HG03064 (cell line): ENCODE measurements around the gene LGR6.
"Not testable (repeated sequence)": the region's sequence is repeated elsewhere in the genome, so short reads cannot be mapped to it uniquely, and the experiment has no call there.

Source experiments
- ATAC-seq: cut with Tn5 transposase; IDR thresholded peaks from one replicate; pipeline ENCODE4 v1.9.1; 2021; ENCODE audit warnings: low read depth; ENCODE audit not compliant: unreplicated experiment

The LGR6 gene

GRCh38 chr1:202158810-202159533 lies 34.6 kb upstream of the LGR6 start:
- no peak for ATAC-seq

- ATAC-seq = no peak
Observed at GRCh38 chr1:202159534-202160371, 33.8 kb upstream of the LGR6 start.

DNA sequence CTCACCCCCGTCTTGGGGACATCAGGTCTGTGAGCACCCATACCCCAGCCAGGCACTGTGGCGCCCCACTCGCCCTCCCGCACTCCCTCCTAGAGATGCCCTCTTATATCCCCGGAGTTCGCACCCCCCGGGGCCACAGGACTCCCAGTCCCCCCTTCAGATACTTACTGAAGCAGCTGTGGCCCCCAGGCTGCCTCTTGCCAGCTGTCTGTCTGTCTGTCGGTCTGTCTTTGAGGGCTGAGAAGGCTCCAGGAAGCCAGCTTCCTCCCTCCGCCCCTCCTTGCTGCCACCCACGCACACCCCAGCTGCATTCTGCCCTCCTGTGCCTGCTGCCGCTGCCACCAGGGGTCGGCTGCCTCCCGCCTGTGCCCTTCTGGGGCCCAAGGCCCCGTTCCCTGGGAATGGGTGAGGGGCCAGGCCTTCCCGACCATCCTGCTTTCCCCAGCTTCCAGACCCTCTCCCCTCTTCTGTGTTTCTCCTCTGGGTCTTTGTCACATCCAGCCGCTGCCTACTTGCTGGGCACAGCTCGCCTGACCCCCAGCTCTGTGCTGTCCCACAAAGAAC lies 33.1 kb upstream of the LGR6 start, which contains the start of gene PTPN7:
Gene PTPN7, minus strand, starts transcription at position 226 of the 564 bp plus-strand sequence. CDS start 1,200 bp downstream, outside the sequence.
- ATAC-seq = no peak

GRCh38 chr1:202161151-202162046 lies 32.2 kb upstream of the LGR6 start:
- no peak for ATAC-seq

GRCh38 chr1:202162047-202162417 lies 31.6 kb upstream of the LGR6 start:
- ATAC-seq = no peak

DNA sequence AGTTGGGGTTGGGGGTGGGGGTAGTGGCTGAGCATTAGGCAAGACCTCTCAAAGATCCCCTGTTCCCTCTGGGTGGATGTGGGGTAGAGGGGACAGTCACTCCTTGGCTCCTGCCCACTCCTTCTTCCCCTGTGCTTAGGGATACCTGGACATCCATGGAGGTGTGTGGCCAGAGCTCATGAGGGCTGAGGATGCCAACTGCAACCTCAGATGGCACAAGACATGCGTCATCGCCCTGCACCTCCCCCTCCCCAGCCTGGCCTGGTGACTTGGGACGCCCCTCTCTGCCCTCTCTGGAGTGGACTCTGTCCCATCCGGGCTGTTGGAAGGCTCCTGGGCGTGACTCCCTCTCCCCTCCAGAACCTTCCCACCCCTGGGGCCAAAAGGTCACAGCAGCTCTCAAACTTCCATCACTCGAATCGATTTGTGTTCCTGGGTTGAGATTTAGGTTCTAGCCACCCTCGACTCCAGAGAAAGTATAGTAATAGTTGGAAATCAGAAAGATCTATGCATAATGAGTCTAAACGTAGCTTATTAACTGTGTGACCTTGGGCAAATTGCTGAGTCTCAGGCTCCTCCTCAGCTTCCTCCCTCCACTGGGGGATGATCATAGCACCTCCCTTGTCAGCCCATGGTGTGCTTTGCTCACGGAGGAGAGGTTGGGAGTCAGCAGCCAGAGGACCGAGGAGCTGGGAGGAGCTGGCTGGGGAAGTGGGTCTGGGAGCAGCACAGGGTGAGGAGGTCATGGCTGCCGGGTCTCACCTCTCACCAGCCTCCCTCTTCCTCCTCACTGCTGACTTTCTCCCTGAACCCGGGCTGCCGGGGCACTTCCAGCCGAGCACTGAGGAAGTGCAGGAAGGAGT lies 30.9 kb upstream of the LGR6 start:
- ATAC-seq = no peak

GRCh38 chr1:202163281-202164270 lies 30.0 kb upstream of the LGR6 start:
- ATAC-seq = no peak

DNA sequence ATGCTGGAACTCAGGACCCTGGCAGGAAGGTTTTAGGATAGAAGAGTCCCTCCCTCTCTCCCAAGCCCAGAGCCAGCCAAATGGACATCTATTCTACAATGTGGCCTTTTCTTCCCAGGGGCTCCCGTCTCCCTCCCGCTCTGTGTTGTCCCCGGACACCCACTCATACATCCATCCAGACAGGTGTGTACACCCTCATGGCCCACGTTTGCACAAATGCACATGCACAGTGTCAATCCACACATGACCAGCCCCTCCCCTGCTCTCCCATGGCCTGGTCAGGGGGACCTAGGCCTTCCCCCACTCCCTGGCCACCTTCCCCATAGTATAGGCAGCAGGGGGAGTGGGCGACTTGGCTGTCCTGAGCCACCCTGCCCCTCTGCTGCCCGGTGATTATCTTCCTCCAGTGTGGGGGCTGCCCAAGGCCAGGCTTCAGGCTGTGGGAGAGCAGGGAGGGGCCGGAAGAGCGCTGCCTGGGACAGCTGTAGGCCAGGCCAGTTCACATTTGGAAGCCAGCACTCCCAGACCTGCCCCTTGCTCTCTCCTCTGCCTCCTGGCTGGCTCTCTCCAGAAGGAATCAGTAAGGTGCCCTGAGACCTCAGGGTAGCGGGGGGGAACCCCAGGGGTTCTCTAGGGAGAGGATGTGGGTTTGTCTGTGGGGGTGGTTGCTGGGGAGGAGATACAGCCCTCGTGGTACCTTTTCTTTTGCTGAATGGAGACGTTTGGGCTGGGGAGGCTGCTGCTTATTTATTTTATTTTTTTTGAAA lies 29.1 kb upstream of the LGR6 start:
- ATAC-seq = peak; percentile 46

DNA sequence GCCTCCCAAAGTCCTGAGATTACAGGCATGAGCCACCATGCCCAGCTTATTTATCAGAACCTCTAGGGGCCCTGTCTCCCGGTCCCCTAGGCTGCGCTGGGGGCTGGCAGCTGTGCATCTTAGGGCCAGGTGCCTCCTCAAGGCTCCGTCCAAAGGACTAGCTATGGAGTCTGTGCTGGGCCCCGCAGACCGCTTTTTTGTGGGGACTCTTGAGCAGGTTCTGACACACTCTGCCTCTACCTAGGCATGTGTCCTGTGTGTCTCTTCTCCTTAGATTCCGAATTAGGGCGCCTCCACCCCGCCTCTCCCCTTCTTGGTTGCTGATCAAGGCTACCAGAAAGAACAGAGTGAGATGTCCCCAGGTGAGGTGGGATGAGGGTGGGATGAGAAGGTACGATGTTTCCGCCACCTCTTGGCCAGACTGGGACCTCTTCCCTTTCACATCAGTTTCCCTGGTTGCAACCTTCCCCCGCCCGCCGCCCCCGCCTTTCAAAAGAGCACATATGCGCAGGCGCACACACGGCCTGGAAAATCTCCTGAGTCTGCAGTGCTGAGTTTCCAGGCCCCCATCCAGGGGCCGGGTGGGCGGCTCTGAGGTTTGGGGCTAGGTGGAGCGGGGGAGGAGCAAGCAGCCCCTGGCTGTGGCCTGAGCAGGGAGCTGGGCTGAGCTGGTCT lies 28.2 kb upstream of the LGR6 start:
- no peak for ATAC-seq

GRCh38 chr1:202165942-202166843 lies 27.4 kb upstream of the LGR6 start:
- ATAC-seq = no peak

DNA sequence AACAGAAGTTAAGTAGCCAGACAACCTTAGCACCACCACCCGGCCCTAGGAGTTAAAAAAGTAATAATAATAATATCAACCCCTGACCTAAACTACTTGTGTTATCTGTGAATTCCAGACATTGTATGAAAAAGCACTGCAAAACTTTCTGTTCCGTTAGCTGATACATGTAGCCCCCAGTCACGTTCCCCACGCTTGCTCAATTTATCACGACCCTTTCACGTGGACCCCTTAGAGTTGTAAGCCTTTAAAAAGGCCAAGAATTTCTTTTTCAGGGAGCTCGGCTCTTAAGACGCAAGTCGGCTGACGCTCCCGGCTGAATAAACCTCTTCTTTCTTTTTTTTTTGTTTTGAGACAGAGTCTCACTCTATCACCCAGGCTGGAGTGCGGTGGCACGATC lies 26.5 kb upstream of the LGR6 start:
- ATAC-seq = not testable (repeated sequence)

GRCh38 chr1:202167708-202168415 lies 25.7 kb upstream of the LGR6 start:
- ATAC-seq = no peak

DNA sequence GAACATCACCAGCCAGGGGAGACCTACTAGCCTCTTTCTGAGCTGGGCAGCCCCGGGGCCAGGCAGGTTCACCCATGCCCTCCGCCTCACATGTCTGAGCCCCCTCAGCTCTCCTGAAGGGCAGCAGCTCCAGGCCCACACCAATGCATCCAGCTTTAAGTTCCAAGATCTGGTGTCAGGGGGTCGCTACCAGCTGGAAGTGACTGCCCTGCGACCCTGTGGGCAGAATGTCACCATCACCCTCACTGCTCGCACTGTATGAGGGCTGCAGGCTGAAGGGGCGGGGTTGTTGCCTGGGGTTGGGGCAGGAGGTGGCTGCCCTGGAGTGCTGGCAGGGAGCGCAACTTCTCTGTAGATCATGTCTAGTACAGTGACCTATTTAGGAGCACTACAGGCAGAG lies 24.7 kb upstream of the LGR6 start:
- ATAC-seq = no peak

DNA sequence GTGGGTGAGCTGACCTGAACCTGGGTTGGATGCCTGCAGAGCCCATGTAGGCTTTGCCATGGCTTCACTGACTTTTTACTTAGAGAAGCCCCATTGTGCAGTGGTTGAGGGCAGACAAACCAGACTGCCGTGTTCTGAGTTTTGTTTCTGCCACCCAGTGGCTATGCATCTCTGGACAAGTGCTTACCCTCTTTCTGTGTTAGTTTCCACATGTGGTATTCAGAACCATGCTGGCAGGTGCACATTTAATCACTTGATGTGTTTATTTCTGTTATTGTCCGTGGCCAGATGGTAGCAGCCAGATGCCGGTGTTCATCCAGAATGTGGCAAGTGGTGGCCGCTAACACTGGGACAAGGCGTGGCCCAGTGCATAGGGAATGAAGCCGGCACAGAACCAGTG lies 22.9 kb upstream of the LGR6 start:
- ATAC-seq = no peak

- no peak for ATAC-seq
Observed at GRCh38 chr1:202171292-202172014, 22.1 kb upstream of the LGR6 start.
